Thyroid gland (tissue), 4 donors: ENCODE measurements around the gene GDPD4. TPM values are rescaled to one million over a fixed set of nuclear protein-coding genes. Genes with fewer than 3 reads are reported as not detected.

Experiments
- DNase-seq, 2 donors: peaks; one replicate each; pipeline ENCODE4 v3.0.0-alpha.2; 2019
- H3K27ac ChIP-seq, 3 donors: fragments of 200-600 bp; sonication (generic); 1 replicate in 2 of 3; 2 replicates in 1 of 3; pipeline ENCODE4 v1.5.1; 2016 to 2019; ENCODE audit warnings: mild to moderate bottlenecking in 1 of 3, moderate library complexity in 1 of 3
- H3K27me3 ChIP-seq: fragments of 200-600 bp; sonication (generic); one replicate; pipeline ENCODE4 v1.5.1; 2019
- H3K36me3 ChIP-seq, 2 donors: fragments of 200-600 bp; sonication (generic); one replicate each; pipeline ENCODE4 v1.5.1; 2016 to 2019
- H3K4me1 ChIP-seq, 2 donors: fragments of 200-600 bp; sonication (generic); one replicate each; pipeline ENCODE4 v1.5.1; 2017 to 2019
- H3K4me3 ChIP-seq, 3 donors: fragments of 200-600 bp; sonication (generic); replicated peaks in 1 of 3; 1 replicate in 2 of 3; 2 replicates in 1 of 3; pipeline ENCODE4 v1.5.1; 2016; ENCODE audit warnings: mild to moderate bottlenecking in 1 of 3
- H3K9me3 ChIP-seq: fragments of 200-600 bp; sonication (generic); one replicate; pipeline ENCODE4 v1.5.1; 2017
- POLR2A ChIP-seq, 2 donors: fragments of 450-650 bp; IDR thresholded peaks; one replicate each; pipeline ENCODE4 v1.6.1; 2017; ENCODE audit warnings: antibody characterized with exemption in 2 of 2, mild to moderate bottlenecking in 2 of 2, moderate library complexity in 1 of 2
- WGBS, 2 donors: methylation state at CpG; one replicate each; pipeline ENCODE4 v1.1.5; 2017; 5-methylcytosine and 5-hydroxymethylcytosine counted together
- intact Hi-C: fragments of 100-400 bp; cut with DNase I; formaldehyde crosslinking; loops from one replicate; pipeline ENCODE4 v1.15.1; 2023
- total RNA-seq, 4 donors: library from RNA; depleted of rRNA; stranded (reverse); fragments of >200 nt; gene quantifications; one replicate each; pipeline ENCODE4 v1.2.3, GENCODE V29; 2016
- TF ChIP-seq, protein P1 (sequence below), 6 experiments: fragments of 200-600 bp in 3 of 6; fragments of 450-650 bp in 3 of 6; sonication (generic) in 3 of 6; IDR thresholded peaks; one replicate each; pipeline ENCODE4 v1.5.1; 2016 to 2019; ENCODE audit warnings: antibody characterized with exemption in 6 of 6, mild to moderate bottlenecking in 2 of 6, inconsistent platforms in 1 of 6, moderate library complexity in 1 of 6

The GDPD4 gene
- total RNA-seq, 4 donors from 2014 or later = 3.6 TPM; not detected in 3

DNA sequence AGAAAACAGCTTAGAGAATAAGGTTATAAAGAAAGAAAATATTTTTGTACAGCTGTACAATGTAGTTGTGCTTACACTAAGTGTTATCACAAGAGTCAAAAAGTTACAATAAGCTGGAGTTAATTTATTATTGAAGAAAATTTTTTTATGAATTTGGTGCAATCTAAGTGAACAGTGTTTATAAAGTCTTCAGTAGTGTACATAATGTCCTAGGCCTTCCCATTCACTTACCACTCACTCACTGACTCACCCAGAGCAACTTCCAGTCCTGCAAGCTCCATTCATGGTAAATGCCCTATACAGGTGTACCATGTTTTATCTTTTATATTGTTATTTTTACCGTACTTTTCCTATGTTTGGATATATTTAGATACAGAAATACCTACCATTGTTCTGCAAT is 34.7 kb downstream of the GDPD4 start:
- H3K4me3 ChIP-seq = no peak overlapping the region
- no peaks in the 10 kb centered on the region for H3K9me3 ChIP-seq
- intact Hi-C loops = no loop called here
- no peaks in the 10 kb centered on the region for H3K4me1 ChIP-seq
- DNase-seq = no peak
- no peaks in the 10 kb centered on the region for H3K36me3 ChIP-seq
- H3K27ac ChIP-seq = no peak overlapping the region
- no peaks in the 10 kb centered on the region for H3K27me3 ChIP-seq
- TF ChIP-seq, protein P1, sequence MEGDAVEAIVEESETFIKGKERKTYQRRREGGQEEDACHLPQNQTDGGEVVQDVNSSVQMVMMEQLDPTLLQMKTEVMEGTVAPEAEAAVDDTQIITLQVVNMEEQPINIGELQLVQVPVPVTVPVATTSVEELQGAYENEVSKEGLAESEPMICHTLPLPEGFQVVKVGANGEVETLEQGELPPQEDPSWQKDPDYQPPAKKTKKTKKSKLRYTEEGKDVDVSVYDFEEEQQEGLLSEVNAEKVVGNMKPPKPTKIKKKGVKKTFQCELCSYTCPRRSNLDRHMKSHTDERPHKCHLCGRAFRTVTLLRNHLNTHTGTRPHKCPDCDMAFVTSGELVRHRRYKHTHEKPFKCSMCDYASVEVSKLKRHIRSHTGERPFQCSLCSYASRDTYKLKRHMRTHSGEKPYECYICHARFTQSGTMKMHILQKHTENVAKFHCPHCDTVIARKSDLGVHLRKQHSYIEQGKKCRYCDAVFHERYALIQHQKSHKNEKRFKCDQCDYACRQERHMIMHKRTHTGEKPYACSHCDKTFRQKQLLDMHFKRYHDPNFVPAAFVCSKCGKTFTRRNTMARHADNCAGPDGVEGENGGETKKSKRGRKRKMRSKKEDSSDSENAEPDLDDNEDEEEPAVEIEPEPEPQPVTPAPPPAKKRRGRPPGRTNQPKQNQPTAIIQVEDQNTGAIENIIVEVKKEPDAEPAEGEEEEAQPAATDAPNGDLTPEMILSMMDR (IDR thresholded peaks at IDR 0.05) = no peak
- TF ChIP-seq POLR2A (IDR thresholded peaks at IDR 0.05) = no peak
- 87 to 94% methylated on average over 1 of the region's 1 CpG for WGBS, 2 donors

DNA sequence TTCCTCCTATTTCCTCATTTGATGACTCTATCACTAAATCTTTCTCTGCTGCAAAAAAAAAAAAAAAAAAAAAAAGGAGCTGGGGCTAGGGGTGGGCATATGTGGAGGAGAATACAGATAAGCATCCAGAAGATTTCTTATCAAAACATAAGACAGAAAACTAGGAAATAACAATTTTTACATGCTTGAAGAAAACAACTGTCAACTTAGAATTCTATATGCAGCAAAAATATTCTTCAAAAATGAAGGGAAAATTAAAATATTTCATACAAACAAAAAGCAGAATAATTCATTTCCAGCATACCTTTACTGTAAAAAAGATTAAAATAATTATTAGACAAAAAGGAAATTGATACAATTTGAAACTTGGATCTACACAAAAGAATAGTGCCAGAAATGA is 38.7 kb downstream of the GDPD4 start:
- TF ChIP-seq, protein P1 (IDR thresholded peaks at IDR 0.05) = no peak
- no peak for TF ChIP-seq POLR2A (IDR thresholded peaks at IDR 0.05)
- no peak for DNase-seq

DNA sequence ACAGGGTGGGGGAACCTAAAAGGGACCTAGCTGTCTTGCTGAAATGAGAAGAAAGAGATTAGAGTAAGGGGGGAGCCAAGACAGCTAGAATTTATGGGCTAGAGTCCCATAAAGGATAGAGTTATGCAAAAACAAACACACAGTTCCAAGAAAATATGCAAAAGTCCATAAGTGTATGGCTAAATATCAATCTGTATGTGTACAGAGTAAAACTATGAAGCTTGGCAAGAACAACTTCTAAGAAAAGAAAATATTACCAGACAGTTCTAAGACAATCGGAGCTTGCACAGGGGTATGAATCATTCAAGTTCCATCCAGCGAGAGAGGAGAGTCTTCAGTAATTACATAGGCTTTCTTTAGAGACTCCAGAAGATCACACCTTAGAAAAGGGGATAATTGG is 41.8 kb downstream of the GDPD4 start:
- intact Hi-C loops = no loop called here
- 66 to 76% methylated on average over 2 of the region's 2 CpGs for WGBS, 2 donors
- no peak overlapping the region for H3K27ac ChIP-seq
- H3K9me3 ChIP-seq = no peaks in the 10 kb centered on the region
- TF ChIP-seq, protein P1 (IDR thresholded peaks at IDR 0.05) = no peak
- TF ChIP-seq POLR2A (IDR thresholded peaks at IDR 0.05) = no peak
- DNase-seq = no peak
- H3K4me3 ChIP-seq = no peak overlapping the region
- H3K27me3 ChIP-seq = no peaks in the 10 kb centered on the region
- H3K4me1 ChIP-seq = no peaks in the 10 kb centered on the region
- H3K36me3 ChIP-seq = no peaks in the 10 kb centered on the region

More for the DNA sequence above, 38.7 kb downstream of the GDPD4 start:
- intact Hi-C loops = no loop called here
- H3K27me3 ChIP-seq = no peaks in the 10 kb centered on the region
- H3K4me1 ChIP-seq = no peaks in the 10 kb centered on the region
- no peak overlapping the region for H3K27ac ChIP-seq
- no peak overlapping the region for H3K4me3 ChIP-seq
- no peaks in the 10 kb centered on the region for H3K9me3 ChIP-seq
- no peaks in the 10 kb centered on the region for H3K36me3 ChIP-seq

DNA sequence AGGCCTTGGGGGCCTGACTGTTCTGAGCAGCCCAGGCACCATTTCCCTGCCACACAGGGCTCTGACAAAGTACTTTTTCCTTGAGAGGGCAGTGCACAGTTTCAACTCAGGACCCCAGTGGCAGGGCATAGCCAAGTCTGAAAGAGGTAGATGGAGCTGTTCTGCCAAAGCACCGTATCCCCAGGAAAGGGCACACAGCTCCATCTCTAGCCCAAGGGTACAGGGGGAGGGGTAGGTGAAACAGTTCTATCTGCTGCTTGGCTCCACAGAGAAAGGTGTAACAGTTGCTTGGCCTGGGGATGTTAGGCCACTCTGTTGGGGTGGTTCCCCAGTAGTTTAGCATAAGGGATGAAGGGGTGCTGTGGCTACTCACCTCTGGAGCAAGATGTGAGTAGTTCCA is 47.8 kb downstream of the GDPD4 start:
- Histone ChIP-seq H3K27ac (no peak overlapping the region), H3K4me1 (no peaks in the 10 kb centered on the region), H3K4me3 (no peak overlapping the region), H3K36me3 (no peaks in the 10 kb centered on the region), H3K9me3 (no peaks in the 10 kb centered on the region), H3K27me3 (no peaks in the 10 kb centered on the region)
- intact Hi-C loops = no loop called here
- no peak for DNase-seq
- TF ChIP-seq POLR2A (IDR thresholded peaks at IDR 0.05) = no peak
- TF ChIP-seq, protein P1 (IDR thresholded peaks at IDR 0.05) = no peak
- 88% methylated on average over 1 of the region's 1 CpG for WGBS, 2 donors

DNA sequence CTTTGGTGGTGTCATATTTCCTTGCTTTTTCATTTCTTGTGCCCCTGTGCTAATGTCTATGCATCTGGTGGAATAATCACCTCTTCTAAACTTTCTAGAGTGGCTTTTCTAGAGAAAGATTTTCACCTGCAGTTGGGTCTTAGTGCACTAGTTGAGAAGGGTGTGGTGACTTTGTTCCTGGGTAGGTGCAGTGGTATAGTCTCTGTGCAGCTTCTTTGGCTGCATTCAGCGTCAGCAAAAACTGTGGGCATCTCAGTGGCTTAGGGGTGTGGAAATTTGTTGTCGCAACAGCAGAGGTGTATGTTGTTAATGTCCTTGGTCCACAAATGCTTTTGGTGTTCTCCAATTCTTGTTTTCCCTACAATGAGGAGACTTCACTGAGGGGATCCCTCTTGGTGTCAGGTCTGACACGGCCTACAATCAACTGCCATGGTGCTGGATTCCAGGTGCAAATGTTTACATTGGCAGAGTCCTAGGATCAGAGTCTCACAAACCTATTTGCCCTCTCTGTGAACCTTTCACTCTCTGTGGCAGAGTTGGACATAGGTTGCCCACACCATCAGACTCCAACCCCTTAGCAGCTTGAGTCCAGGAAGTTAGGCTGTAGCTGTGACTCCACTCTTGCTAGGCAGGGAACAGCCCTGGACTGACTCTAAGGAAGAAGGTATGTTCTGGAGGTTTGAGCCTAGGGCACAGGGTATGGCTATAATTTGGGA is 48.8 kb downstream of the GDPD4 start:
- intact Hi-C loops = no loop called here
- no peaks in the 10 kb centered on the region for H3K36me3 ChIP-seq
- H3K27me3 ChIP-seq = no peaks in the 10 kb centered on the region
- H3K4me3 ChIP-seq = no peak overlapping the region
- no peak for DNase-seq
- WGBS, 2 donors = 88 to 90% methylated on average over 3 of the region's 3 CpGs
- no peaks in the 10 kb centered on the region for H3K9me3 ChIP-seq
- H3K4me1 ChIP-seq = no peaks in the 10 kb centered on the region
- no peak overlapping the region for H3K27ac ChIP-seq
- TF ChIP-seq, protein P1 (IDR thresholded peaks at IDR 0.05) = no peak
- no peak for TF ChIP-seq POLR2A (IDR thresholded peaks at IDR 0.05)
